SK-N-MC (cell line): ENCODE data around the gene FCHSD2.
"Not testable (repeated sequence)": the region's sequence is repeated elsewhere in the genome, so short reads cannot be mapped to it uniquely, and the experiment has no call there.

Experiments
- DNase-seq: peaks from one replicate; pipeline ENCODE4 v3.0.0-alpha.2; 2011; ENCODE audit warnings: low read depth, low spot score
- H3K27ac ChIP-seq: fragments of 200-600 bp; sonication (generic); 2 replicates; pipeline ENCODE4 v1.5.1; 2016; ENCODE audit warnings: mixed run types
- H3K36me3 ChIP-seq: fragments of 200-600 bp; sonication (generic); 2 replicates; pipeline ENCODE4 v1.6.1; 2017; ENCODE audit warnings: antibody characterized with exemption, low read length, mixed read lengths; ENCODE audit not compliant: insufficient read depth
- H3K4me3 ChIP-seq: fragments of 200-600 bp; sonication (generic); 2 replicates; pipeline ENCODE4 v1.5.1; 2016
- H3K9ac ChIP-seq: fragments of 200-600 bp; sonication (generic); 2 replicates; pipeline ENCODE4 v1.8.0; 2017; ENCODE audit warnings: mixed run types, mixed read lengths; ENCODE audit not compliant: insufficient read length
- H3K9me3 ChIP-seq: fragments of 200-600 bp; sonication (generic); 2 replicates; pipeline ENCODE4 v1.6.1; 2017; ENCODE audit warnings: low read depth, mild to moderate bottlenecking, antibody characterized with exemption, low read length, moderate library complexity, mixed read lengths
- EZH2 ChIP-seq: fragments of 200-600 bp; sonication (generic); IDR thresholded peaks from one replicate; pipeline ENCODE4 v1.6.1; 2017; ENCODE audit warnings: antibody characterized with exemption
- FOXP2 ChIP-seq: optimal IDR thresholded peaks from 2 replicates; pipeline ENCODE3; 2011; ENCODE audit warnings: mild to moderate bottlenecking, moderate library complexity; ENCODE audit not compliant: insufficient read depth; ENCODE audit errors: extremely low read length, control extremely low read depth
- POLR2AphosphoS5 ChIP-seq: IDR thresholded peaks from 2 replicates; pipeline ENCODE4 v1.6.1; 2012; ENCODE audit warnings: mild to moderate bottlenecking, low read depth, low read length, borderline replicate concordance

The FCHSD2 gene

GRCh38 chr11:73135346-73136284 is 6.5 kb downstream of the FCHSD2 start:
- Histone ChIP-seq H3K36me3 (peaks cover 75% of the 10 kb centered on the region), H3K4me3 (no peak overlapping the region), H3K9ac (no peak overlapping the region), H3K27ac (peak overlapping the region; percentile 40; the same call in 1 of the 2 replicates), H3K9me3 (no peaks in the 10 kb centered on the region)
- TF ChIP-seq FOXP2 (no peak), POLR2AphosphoS5 (no peak), EZH2 (no peak)
- DNase-seq = no peak

- H3K9me3 ChIP-seq, H3K27ac ChIP-seq, H3K9ac ChIP-seq, H3K4me3 ChIP-seq, DNase-seq: not testable (repeated sequence)
- peaks cover 76% of the 10 kb centered on the region for H3K36me3 ChIP-seq
These were observed 9.8 kb downstream of the FCHSD2 start for GRCh38 chr11:73132349-73132748.

- no peak for TF ChIP-seq FOXP2
- TF ChIP-seq POLR2AphosphoS5 = no peak
- no peak for TF ChIP-seq EZH2
- no peak overlapping the region for H3K27ac ChIP-seq
- no peak for DNase-seq
- peaks cover 69% of the 10 kb centered on the region for H3K36me3 ChIP-seq
- H3K9me3 ChIP-seq = 0 out of 2 replicates have a peak, but pooled peaks cover under 1% of the 10 kb centered on the region
- no peak overlapping the region for H3K4me3 ChIP-seq
- no peak overlapping the region for H3K9ac ChIP-seq
These were observed 11.9 kb downstream of the FCHSD2 start for GRCh38 chr11:73130181-73130580.

GRCh38 chr11:73129198-73129597 is 12.9 kb downstream of the FCHSD2 start:
- DNase-seq = no peak
- TF ChIP-seq FOXP2 (no peak), POLR2AphosphoS5 (no peak), EZH2 (no peak)
- H3K9ac ChIP-seq = no peak overlapping the region
- H3K27ac ChIP-seq = no peak overlapping the region
- H3K9me3 ChIP-seq = peaks cover 3% of the 10 kb centered on the region; the same call in 1 of the 2 replicates
- peaks cover 69% of the 10 kb centered on the region for H3K36me3 ChIP-seq
- no peak overlapping the region for H3K4me3 ChIP-seq

DNA sequence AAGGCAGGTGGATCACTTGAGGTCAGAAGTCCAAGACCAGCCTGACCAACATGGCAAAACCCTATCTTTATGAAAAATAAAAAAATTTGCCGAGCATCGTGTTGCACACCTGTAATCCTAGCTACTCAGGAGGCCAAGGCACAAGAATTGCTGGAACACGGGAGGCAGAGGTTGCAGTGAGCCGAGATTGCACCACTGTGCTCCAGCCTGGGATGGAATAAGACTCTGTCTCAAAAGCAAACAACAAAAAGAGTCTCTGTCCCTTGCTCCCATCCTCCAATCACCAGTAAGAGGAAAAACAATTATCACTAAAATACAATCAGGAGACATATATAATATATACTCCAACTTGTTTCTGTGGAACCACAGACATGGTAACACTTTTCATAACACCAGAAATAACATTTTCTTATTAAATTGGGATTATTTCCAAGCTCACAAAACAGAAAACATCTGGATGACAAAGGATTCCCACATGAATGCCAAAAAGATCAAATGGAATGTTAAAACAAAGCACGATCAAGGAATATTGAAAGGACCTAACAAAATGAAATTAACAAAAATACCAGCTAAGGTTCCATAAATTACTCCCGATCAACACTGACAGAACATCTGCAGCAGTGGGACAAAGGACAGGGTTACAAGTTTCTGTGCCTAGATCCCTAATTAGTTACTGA is 15.2 kb downstream of the FCHSD2 start:
- H3K36me3 ChIP-seq = peaks cover 55% of the 10 kb centered on the region
- DNase-seq = no peak
- H3K4me3 ChIP-seq = no peak overlapping the region
- no peak overlapping the region for H3K27ac ChIP-seq
- no peak overlapping the region for H3K9ac ChIP-seq
- peaks cover 3% of the 10 kb centered on the region; the same call in 1 of the 2 replicates for H3K9me3 ChIP-seq
- no peak for TF ChIP-seq EZH2
- TF ChIP-seq FOXP2 = no peak
- TF ChIP-seq POLR2AphosphoS5 = no peak

DNA sequence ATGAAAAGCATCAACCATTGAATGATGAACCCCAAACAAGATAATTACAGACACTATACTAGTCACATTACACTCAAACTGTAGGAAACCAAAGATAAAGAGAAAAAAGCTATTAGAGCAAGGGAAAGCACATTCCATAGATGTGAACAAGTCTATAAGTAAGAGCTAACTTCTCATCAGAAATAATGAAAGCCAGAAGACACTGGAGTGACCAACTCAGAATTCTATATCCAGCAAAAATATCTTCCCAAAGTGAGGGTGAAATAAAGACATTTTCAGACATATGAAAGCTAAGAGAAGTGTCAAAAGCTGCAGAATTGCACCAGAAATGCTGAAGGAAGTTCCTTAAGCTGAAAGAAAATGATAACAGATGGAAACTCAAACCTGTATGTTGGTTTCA is 17.3 kb downstream of the FCHSD2 start:
- no peak overlapping the region for H3K4me3 ChIP-seq
- TF ChIP-seq POLR2AphosphoS5 = no peak
- TF ChIP-seq FOXP2 = no peak
- no peak for TF ChIP-seq EZH2
- no peak overlapping the region for H3K9ac ChIP-seq
- H3K9me3 ChIP-seq = peaks cover 3% of the 10 kb centered on the region; the same call in 1 of the 2 replicates
- no peak for DNase-seq
- H3K27ac ChIP-seq = no peak overlapping the region
- peaks cover 57% of the 10 kb centered on the region for H3K36me3 ChIP-seq

- peaks cover 60% of the 10 kb centered on the region for H3K36me3 ChIP-seq
- DNase-seq = not testable (repeated sequence)
These were observed 18.2 kb downstream of the FCHSD2 start for GRCh38 chr11:73123892-73124291.

GRCh38 chr11:73121692-73122091 is 20.4 kb downstream of the FCHSD2 start:
- no peak for DNase-seq
- 0 out of 2 replicates have a peak overlapping the region, but pooled peaks have one; percentile 1 for H3K4me3 ChIP-seq
- TF ChIP-seq EZH2 = no peak
- TF ChIP-seq FOXP2 = no peak
- TF ChIP-seq POLR2AphosphoS5 = no peak
- peaks cover 71% of the 10 kb centered on the region for H3K36me3 ChIP-seq
- H3K9me3 ChIP-seq = peaks cover 3% of the 10 kb centered on the region; the same call in 1 of the 2 replicates
- H3K9ac ChIP-seq = no peak overlapping the region
- H3K27ac ChIP-seq = peak overlapping the region; percentile 22; the same call in 1 of the 2 replicates

More at GRCh38 chr11:73123892-73124291, 18.2 kb downstream of the FCHSD2 start:
- H3K4me3 ChIP-seq, H3K9ac ChIP-seq, H3K9me3 ChIP-seq, H3K27ac ChIP-seq: not testable (repeated sequence)
